ENCODE measurements around the gene TM2D3.

TM2D3 gene

DNA sequence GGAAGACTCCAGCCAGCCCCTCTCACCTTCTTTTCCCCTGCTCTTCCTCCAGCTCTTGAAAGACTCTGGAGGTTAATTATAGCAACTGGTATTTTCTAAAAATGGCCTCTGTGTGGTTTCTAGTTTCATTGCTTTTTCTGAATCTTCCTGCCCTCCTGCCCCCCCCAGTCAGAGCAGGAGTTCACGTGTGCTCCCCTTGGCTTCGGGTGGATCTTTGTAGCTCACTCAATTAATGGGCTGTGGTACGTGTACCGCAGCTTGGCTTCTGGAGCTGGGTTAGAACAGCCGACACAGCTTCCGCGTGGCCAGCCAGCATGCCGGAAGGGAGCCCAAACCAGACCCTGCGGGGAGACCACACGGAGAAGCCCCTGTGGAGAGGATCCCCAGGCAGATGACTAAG, 31.5 kb downstream of the TM2D3 start:
- no peak for DNase-seq

DNA sequence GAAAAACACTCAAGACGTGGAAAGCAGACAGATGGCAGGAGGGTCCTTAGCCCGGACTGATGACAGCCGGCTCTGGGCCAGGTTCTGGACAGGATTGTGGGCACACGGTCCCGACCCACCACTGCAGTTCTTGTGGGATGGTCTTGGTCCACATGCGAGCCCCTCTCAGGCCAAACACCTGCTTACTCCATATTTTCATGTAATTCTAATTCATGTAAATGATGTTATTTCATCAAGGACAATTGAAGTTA, 32.6 kb downstream of the TM2D3 start:
- no peak for DNase-seq

DNA sequence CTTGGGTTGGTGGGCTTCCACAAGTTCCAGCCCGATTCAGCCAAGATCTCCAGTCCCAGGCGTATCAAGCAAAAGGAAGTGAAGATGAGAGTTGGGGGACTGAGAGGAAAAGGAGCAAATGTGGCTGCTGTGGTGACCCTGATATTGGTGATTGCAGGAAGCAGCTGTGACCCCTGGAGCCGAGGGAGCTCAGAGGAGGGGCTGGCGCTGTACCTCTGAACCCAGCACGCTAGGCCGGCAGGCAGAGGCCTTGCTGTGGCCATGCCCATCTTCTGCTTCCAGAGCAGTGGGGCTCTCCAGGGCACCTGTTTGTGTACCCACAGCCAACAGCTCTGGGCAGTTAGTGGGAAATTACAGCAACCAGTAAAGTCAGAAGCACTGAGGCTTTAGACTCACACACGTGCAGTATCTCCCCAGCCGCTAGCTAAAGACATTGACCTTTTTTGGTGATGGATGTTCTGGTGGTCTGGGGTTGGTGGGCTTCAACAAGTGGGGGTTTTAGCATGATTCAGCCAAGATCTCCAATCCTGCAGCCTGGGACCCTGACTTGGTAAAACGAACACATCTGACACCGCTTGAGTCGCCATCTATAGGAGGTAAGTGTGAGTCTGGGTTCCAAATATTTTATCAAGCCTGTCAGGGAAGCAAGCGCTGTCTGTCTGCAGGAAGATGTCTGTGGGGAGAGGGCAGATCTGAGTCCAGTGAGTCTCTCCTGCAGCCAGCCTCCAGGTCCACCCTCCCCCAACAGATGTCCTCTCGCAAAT, 33.1 kb downstream of the TM2D3 start:
- no peak for DNase-seq

DNA sequence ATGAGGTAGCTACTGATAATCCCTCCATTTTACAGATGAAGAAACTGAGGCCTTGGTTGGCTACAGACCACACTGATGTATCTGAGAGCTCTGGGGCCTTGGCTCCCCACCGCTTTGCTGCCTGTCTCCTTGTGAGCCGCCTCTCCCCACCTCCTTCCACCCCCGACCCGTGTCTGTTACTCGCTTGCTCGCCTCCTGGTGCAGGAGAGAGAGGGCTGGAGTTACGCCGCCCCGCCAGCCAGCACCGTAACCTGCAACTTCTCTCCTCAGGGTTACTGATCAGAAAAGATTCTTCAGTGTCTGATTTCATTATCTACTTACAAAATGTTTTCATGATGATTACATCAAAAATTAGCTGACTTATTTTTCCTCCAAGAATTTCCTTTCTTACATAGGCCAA, 34.1 kb downstream of the TM2D3 start:
- DNase-seq: no peak

DNA sequence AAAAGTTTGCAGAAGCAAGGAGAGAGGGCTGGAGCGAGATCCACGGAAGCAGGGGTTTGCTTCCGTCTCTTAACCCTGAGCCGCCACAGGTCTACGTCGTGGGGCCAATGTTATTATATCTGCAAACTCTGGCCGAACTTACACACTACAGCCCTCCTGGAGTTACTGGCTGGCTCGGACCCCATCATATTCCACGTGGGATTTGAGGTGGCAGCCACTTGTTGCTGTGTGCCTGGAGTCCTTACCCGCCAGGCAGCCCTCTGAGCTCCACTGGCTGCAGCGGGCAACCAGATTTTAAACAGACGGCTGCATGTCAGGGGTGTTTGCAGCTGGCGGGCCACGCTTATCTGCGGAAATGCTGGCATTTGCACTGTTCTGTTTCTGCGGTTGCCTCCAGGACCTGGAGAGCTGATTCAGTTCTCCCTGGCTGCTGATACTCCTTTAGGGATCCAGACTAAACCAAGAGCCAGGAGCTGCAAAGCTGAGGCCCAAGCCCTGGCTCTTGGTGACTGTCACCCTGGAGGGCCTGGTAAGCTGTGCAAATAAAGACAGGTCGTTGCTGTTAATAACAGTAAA, 34.7 kb downstream of the TM2D3 start:
- DNase-seq: no peak

DNA sequence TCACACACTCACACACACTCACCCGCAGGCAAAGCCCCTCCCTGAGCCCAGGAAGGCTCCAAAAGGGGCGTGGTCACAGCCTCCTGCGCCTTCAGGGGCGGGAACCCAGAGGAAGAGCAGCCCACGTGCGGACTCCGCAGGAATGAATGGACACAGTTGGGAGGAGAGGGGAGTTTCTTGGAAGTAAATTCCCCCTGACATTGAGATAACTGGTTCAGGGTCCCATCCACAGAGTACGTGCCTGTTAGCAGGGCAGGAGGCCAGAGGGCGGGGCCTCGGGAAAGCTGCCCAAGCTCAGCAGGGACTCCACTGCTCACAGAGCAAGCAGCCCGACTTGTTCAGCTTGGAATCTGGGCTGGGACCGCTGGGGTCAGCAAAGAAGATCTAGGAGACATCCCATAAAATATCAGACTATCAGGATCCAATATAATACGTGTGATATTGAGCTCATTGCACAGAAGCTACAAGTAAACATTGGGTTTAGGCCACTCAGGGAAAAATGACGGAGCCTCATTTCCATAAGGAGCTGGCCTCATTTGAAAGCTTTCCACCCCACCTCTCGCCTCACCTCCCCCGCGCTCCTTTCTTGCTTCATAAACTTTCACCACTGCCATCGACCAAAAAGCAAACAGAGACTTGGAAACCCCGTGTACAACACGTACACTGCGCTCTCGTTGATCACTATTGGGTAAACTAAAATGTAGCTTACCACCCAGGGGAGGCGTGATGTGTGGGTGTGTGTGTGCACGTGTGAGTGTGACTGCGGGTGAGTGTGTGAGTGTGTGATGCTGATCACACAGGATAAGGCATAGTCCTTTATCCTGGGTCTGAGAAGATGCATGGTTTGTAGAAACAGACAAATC, 36.0 kb downstream of the TM2D3 start:
- no peak for DNase-seq

DNA sequence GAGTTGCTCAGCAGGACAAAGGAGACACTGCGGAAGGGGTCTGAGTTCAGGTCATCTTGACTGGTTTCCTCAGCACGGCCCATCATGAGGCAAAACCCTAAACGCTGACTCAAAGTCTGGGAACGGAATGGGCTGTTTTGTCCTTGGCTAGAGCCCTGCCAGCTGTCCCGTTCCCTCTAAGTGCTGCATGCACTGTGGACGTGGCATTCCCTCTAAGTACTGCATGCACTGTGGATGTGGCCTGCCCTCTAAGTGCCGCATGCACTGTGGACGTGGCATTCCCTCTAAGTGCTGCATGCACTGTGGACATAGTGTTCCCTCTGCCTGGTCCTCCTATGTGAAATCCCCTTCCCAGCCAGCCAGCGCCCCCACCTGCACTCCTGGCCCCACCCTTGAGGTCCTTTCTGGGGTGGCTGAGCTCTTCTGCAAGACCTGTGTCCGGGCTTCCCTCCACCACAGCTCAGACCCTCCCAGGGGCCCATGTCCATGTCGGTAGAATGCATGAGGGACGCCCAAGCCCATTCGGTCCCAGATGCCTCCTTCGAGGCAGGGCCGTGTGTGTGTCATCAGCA, 36.7 kb downstream of the TM2D3 start:
- no peak for DNase-seq

DNA sequence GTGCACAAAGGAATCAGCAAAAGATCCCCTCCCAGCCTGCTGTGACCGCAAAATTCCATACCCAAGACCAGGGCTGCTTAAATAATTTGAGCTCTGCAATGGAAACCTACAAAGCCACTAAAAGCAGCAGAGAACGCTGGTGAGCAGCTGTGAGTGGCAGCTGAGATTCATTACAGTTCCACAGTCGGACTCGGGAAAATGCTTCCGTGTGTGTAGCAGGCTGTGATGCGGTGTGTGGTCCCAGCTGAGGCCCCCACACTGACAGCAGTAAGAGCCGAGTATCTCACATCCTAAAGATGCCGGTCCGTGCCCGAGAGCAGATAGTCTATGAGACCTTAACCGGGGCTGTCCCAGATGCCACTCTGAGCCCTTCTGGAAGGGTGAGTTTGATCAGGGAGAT, 37.4 kb downstream of the TM2D3 start:
- DNase-seq: no peak

DNA sequence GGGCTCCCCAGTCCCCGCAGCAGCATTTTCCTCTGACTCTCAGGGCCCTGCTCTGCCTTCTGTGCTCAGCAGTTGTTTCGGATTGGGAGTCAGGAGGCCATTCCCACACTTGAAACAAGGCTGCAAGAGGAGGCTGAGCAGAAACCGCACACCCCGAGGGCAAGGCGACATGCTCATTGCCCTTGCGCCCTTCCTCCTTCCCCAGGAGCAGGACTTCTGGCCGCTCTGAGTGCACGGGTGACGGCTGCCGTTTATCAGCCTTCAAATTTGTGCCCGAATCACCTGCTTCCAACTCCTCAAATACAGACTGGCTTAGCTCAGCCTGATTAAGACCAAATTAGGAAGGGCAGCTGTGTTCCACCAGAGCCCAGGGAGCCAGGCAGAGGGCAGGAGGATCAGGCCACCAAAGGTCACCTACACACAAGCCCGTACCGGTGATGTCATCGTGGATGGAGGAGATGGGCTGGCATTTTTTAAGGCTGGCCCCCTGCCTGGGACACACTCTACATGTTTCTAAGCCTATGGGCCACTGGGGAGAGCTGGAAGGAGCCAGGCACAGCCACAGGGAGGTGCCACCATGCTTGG, 38.1 kb downstream of the TM2D3 start:
- no peak for DNase-seq

DNA sequence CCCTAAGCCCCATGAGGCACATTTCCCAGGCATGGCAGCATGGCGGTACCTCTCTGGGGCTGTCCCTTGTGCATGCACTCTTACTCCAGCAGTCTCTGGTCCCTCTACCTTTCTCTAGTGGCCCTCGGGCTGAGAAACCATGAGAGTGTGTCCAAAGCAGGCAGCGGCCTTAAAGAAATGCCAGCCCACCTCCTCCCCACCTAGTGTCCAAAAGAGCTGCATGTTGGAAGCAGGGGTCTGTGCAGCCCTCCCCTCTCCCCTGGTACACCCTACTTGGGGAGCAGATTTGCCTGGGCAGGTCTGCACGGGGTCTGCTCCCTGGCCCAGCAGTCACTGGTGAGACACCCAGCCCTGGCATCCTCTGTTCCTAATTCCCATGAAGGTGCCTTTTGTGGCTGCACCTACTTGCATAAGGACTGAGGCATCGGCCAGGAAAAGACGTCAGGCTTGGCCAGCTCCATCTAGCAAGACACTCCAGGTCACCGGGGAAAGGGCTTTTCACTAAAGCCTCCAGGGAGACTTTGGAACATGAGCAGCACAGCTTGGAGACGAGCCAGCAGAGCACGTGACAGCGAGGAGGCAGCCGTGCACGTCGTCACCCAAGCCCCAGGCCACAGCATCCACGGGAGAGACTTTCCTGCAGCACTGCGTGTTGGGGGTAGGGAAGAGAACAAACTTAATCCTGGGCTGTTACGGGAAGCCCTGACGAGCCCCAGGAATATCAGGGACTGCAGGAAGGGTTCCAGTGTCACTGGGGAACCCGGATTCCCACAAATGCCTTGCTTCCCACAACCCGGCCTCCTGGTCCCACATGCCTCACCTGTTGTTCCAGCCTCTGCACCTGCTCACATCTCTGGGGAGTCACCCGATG, 38.8 kb downstream of the TM2D3 start:
- no peak for DNase-seq

DNA sequence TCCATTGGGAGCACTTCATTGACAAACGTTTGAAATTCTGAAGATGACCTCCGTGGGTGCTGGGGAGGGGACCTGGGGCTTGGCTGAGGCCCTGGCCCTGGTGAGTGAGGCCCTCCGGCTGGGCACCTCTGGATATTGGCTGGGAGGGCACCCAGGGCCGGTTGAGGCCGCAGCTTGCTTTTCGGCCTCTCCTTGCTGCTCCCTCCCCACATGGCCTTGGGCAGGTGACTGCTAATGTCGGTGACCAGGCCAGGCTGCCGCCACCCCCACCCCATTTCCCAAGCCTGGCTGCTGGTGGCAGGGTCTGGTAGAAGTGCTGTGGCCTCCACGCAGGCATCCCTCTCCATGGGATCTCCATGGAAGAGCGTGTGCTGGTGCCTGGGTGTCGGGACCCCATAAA, 39.5 kb downstream of the TM2D3 start:
- no peak for DNase-seq

DNA sequence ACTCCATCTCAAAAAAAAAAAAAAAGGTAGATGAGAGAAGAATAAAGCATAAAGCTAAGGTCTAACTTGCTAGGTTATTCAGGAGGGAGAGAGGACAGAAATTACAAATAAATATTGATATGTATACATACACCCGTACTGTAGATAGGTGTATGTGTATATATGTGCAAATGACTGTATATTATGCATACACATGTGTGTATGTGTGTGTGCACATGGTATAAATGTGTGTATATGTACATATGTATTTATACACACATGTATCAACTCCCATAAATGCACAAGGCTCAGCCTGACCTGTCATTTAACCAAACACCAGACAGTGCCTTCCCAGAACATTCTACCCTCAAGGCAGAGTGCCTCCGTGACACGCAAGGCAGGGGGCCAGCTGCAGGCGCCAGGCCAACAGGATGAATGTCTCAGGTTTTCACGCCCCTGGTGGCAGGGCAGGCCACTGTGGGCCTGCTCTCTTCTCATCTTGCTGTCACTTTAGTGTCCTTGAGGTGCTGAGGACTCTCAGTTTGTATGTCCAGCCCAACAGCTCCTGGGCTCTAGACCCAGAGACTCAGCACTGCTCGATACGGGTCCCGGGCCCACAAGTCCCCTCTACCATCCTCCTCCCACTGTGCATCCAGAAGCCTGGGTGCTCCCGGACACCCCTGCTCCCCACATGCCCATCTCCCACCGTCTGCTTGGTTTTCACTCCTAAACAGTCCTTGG, 40.4 kb downstream of the TM2D3 start:
- no peak for DNase-seq

DNA sequence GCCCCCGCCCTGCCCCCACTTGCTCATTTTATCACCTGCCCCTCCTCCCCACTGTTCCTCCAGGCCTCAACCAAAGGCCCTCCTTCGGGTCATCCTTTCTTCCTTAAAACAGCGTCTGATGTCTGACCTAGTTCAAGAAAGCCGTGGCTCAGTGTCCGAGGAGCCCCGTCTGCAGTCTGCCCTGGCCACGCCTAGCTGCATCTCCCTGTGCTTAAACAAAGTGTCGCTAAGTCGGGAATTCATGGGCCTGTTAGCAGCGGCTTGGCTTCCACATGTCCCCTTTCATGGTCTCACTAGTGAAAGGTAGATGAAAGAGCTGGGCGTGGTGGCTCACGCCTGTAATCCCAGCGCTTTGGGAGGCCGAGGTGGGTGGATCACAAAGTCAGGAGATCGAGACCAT, 41.2 kb downstream of the TM2D3 start:
- DNase-seq: no peak

DNA sequence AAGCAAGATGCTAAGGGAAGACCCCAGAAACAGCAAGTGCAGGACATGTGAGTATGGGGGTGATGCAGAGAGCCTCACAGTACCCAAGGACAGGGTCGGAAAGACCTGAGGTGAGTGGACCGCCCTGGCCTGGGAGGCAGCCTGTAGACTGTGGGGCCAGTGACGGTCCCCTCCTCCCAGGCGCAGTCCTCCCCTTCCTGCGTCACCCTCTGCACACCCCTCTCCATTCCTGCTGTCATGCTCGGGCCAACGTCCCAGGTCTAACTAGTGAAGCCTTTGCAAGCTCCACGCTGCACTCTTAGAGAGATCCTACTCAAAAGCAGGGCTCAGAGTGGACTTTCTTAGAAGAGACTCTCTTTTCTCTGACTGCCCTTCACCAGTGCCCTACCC, 41.6 kb downstream of the TM2D3 start:
- no peak for DNase-seq

DNA sequence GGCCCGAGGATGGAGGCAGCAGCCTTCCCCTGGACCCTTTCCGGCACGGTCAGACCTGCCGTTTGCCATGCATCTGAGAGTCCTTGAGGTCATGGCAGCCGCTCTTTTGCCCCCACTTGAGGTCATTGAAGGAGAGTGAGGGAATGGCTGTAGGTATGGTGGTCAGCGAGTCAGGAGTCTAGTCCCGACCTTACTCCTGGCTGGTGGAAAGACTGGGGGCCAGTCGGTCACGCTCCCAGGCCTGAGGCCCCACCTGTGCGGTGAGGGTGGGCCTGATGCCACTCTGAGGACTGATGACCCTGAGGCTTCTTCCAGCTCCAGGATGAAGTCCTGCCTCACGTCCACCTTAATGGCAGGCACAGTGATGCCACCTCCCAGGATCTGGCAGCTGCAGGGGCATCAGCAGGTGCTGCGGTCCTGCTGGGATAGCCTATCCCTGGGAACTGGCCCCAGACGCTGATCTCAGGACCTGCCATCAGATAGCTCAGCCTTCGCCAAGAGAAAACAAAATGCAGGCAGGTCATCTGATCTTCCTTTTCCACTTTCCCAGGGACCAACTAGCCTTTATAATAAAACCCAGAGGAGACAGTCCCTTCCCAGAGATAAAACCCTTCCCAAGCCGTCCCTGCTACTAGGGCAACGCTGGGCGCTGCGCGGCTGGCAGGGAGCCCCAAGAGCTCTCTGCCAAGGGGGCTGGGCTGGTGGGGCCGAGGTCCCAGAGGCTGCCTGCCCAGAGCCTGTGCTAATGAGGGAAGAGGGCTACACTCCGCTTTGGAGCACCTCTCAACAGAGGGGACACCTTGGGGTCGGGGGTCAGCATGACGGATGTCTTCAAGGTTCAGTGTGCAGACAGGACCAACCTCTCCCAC, 42.2 kb downstream of the TM2D3 start:
- DNase-seq: no peak

DNA sequence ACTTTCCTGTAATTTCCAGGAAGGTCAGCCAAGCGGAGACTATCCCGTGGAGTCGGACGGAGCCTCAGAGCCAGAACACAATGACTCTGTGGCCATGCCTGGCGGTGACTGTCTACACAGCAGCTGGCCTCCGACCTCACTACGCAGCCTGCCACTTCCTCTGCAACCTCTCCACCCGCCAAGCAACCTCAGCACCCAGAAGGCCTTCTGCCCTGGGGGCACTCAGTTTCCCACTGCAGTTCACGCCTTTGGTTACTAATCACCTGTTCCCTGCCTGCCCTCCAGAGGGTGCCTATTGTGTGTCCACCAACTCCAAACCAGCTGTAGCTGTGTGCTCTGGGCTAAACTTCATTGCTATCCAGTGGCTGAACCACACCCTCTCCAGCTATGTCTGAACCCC, 44.0 kb downstream of the TM2D3 start:
- no peak for DNase-seq

DNA sequence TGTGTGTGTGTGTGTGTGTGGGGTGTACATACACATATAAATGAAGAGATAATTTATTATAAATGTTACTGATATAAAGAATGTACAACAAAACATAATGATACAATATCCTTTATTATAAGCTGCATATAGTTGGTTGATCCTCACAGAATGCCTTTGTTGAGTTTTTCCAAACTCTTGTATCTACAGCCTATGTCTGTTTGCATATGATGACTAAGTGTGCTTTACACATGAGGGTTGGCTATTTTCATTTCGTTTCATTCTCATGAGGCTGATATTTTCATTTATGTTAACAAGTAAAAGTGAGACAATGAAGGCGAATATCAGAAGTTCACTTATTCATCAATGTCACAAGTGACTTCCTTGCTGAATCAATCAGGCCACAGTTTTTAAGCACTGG, 45.1 kb downstream of the TM2D3 start:
- no peak for DNase-seq

DNA sequence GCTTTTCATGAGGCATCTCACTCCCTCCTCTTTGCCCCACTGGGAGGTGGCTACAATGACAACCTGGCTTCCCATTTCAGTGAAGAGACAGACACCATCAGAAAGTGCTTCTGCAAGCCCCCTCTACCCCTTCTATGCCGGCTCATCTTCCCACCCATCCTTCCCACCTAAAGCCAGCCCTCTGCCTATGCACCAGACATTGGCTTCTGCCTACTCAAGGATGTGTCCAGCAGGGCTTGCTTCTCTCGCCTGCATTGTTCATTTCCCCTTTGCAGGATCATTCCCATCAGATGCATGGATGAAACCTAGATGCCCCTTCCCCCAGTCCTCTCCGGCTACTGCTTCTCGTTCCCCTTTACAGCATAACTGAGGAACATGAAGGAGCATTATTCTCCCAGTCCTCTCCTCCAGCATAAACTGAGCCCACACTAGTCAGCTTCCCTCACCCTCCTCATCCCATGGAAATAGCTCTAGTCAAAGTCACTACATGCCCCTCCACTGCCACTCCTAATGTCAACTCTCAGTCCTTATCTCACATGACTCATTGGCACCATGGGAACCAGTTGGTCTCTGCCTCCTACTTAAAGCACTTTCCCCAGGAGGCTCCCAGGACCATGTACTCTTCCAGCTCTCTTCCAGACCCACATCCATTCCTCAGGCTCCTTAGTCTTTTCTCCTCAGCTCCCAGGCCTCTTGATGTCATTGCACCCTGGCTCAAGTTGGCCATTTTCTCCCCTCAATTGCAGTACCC, 47.9 kb downstream of the TM2D3 start:
- DNase-seq: no peak

DNA sequence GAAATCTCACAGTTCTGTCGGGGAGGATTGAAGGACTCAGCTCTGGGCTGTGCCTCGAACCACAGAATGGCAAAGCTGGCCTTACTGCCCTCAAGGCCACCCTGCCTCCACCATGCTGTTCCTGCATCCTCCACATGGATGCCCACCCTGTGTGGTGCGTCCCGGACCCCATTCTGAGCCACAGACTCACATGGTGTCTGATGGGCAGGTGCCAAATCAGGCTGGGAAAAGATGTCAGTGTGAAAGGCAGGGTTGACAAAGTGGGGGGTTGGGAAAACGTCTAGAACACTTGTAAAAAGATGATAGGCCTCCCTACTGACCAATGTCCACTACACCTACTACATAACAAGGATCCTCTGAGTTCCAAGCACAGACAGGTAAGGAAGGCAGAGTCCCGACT, 49.4 kb downstream of the TM2D3 start:
- no peak for DNase-seq

DNA sequence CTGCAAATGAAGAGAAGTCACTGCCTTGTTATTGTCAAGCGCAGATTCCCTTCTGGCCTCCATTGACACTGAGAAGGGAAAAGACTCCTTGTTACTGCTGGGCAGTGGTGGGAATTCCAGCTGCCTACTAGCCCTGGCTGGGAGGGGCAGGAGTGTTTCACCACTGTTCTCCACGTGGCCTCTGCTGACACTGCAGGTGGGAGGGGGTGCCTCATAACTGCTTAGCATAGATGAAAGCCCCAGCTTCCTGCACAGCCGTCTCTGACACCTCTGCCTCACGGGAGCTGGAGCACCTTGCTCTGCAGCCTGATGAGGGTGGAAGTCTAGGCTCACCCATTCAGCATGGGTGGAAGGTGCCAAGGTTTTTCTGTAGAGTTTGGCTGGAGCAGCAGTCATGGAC, 52.1 kb downstream of the TM2D3 start:
- no peak for DNase-seq

Measured in activated CD4-positive, CD25-positive, alpha-beta regulatory T cell treated with anti-CD3 and anti-CD28 coated beads, Interleukin-2, amount 50 U/mL, for 72 hours (primary cell).